ENCODE results near the gene ELOVL4.

Gene ELOVL4

DNA sequence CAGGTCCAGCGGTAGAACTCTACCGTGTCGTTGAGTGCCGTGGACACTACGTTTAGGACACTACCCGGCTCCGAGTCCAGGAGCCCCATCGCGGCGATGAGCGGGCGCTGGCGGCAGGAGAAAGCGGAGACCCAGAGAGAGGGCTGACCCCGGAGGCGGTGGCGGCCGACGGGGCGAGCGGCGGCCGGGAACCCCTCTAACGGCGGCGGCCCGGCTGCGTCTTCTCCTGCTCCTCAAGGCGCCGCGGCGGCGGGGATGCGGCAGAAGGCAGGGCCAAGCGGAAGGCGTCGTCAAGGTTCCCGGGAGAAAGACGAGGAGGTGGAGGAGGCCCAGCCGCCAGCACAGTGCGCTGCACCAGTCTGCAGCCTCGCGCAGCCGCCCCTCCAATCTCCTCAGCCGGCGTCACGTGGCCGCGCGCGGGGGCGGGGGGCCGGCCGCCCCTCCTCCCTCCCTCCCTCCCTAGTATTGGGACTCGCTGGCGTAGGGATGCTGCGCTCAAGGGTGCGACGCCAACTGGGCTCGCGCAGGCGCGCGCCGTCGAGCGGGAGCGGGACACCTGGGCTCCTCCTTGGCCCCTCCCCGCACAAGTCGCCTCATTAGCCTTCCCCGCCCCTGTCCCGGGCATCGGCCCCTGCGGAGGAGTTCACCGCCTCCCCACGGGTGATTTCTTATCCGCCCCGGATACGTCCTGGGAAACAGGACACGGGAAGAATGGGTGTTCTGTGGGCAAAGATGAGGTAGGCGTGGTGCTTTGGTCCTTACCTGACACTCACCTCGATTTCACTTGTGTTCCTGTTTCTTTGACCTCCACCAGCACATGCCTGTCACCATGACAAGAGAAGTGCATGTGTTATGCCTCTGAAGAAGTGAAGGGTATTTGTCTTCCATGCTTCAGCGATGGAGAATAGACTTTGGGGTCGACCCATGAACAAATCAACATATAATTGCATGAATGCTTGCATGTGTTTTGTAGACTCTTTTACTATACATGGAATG, at the start of gene ELOVL4:
Gene ELOVL4, minus strand, starts transcription at position 363 of the 996 bp plus-strand sequence. Its CDS starts 274 bp downstream, at position 89.
- DNase-seq (ENCODE audit: low spot score), result peak; percentile 68

DNA sequence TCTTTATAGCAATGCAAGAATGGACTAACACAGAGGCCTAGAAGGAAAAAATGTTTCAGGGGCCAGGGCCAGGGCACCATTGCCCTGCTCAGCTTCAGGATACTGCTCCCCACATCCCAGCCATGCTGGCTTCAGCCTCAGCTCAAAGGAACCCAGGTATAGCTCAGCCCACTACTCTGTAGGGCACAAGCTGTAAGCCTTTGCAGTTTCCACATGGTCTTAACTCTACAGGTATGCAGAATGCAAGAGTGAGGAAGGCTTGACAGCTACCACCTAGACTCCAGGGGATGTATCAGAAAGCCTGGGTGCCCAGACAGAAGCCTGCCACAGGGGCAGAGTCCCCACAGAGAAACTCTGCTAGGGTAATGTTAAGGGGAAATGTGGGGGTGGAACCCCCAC, 46.6 kb upstream of the ELOVL4 start:
- no peak for DNase-seq (ENCODE audit: low spot score)

DNA sequence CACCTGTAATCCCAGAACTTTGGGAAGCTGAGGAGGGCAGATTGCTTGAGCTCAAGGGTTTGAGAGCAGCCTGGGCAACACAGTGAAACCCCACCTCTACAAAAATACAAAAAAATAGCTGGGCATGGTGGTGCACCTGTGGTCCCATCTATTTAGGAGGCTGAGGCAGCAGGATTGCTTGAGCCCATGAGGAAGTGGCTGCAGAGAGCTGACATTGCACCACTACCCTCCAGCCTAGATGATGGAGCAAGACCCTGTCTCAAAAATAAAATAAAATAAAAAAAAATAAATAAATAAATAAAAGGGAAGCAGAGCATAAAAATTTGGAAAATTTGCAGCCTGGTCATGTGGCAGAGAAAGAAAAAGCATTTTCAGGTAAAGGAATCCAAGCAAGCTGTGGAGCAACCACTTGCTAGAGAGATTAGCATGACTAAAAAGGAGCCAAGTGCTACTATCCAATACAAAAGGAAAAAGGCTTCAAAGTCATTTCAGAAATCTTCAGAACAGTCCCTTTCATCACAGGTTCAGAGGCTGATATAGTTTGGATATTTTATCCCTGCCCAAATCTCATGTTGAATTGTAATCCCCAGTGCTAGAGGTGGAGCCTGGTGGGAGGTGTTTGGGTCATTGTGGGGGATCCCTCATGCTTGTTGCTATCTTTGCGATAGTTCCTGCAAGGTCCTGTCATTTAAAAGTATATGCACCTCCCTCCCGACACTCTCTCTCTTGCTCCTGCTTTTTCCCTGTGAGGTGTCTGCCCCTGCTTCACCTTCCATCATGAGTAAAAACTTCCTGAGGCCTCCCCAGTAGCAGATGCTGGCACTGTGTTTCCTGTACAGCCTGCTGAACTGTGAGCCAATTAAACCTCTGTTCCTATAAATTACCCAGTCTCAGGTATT, 45.9 kb upstream of the ELOVL4 start:
- DNase-seq (ENCODE audit: low spot score), result no peak

DNA sequence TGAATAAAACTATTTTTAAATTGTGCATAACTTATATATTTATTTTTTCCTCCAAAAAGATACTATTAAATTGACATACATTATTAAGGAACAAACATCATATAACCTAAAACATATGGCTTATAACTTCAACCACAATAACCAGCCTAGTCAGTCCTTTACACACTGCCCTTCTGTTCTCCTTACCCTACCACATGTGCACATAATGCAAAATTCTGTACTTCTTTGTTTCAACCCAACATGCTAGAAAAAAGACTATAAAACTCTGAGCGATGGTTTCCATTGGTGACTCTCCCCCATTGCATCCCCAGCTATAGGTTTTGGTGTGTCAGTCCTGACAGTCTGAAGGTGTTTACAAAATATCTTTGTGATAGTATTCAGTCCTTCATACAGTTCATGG, 42.3 kb upstream of the ELOVL4 start:
- DNase-seq (ENCODE audit: low spot score), result no peak

DNA sequence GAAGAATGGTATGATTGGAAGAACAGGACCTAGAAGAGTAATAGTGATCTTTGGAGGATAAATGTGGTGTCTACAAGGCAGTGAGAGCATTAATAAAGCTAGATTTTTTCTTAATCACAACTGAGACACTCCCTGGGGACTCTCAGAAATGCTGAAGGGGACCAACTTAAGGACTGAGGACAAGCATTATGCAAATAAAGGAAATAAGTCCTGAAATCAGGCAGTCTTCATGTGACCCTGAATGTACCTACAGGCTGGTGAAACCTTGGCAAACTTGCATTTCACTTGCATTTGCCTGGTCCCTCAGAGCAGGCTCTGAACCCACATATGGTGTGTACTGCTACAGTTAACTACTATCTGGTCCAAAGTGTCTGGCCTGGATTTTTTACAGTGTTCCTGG, 37.8 kb upstream of the ELOVL4 start:
- DNase-seq (ENCODE audit: low spot score), result no peak

DNA sequence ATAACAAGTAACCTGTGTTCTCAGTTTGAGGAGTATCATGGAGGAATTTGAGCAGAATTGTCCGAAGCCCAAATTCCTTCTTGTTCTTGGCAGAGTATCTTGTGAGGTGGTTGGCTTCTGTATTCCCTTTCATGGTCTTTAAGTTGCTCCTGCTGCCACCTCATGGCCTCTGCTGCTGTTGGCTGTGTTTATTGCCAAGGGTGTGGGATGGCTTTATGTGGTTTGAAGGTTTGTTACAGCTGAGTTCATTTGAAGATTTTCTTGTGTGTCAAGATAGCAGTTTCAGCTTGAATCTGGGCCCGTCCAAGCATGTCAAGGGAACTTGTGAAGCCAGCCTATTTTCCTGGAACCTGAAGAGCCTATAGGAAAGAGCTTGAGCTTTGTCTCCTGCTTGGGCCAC, 36.9 kb upstream of the ELOVL4 start:
- DNase-seq (ENCODE audit: low spot score), result peak; percentile 15

DNA sequence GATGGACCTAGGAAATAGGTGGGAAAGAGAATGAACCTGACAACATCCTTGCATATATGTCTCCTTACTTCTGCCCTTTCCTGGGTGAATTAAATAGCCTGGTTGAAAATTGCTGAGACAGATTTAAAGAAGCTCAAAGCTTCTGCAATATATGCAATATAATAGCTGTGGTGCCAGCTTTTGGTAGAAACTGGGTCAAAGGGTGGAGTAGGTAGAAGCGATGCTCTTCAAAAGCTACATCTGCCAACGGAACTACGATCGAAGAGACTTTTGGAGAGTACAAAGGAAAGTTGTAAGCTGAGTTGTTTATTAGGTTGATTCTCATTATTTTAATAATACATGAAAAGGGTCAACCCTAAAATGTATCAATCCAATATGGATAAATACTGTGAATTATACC, 34.3 kb upstream of the ELOVL4 start:
- no peak for DNase-seq (ENCODE audit: low spot score)

DNA sequence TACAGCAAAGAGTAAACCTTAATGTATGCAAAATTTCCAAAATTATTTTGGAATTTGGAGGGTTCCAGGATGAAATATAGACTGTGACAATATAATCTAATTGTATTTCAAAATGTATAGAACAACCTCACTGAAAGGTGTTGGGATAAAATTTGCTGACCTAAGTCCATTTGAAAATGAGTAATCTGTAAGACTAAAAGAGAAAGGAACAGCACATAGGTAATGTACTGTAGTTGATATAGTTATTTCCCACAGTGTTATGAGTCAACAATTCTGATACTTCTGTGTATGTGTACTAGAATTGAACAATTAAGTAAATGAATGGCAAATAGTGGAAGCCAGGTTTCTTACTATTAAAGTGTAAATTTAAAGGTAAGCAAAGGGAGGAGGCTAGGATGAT, 23.8 kb upstream of the ELOVL4 start:
- no peak for DNase-seq (ENCODE audit: low spot score)

DNA sequence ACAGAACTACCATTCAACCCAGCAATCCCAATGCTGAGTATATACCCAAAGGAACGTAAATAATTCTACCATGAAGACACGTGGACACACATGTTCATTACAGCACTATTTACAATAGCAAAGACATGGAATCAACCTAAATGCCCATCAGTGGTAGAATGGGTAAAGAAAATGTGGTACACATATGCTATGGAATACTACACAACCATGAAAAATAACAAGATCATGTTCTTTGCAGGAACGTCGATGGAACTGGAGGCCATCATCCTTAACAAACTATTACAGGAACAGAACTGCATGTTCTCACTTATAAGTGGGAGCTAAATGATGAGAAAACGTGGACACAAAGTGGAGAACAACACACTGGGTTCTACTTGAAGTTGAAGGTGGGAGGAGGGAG, 22.4 kb upstream of the ELOVL4 start:
- DNase-seq (ENCODE audit: low spot score), result no peak

DNA sequence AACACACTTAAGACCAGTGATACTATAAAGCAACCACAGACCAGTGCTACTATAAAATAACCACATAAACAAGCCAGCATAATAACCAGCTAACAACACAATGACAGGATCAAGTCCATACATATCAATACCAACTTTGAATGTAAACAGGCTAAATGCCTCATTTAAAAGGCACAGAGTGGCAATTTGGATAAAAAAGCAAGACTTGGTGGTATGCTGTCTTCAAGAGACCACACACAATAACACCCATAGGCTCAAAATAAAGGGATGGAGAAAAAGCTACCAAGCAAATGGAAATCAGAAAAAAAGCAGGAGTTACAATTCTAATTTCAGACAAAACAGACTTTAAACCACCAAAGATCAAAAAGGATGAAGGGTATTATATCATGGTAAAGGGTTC, 19.8 kb upstream of the ELOVL4 start:
- DNase-seq (ENCODE audit: low spot score), result no peak

DNA sequence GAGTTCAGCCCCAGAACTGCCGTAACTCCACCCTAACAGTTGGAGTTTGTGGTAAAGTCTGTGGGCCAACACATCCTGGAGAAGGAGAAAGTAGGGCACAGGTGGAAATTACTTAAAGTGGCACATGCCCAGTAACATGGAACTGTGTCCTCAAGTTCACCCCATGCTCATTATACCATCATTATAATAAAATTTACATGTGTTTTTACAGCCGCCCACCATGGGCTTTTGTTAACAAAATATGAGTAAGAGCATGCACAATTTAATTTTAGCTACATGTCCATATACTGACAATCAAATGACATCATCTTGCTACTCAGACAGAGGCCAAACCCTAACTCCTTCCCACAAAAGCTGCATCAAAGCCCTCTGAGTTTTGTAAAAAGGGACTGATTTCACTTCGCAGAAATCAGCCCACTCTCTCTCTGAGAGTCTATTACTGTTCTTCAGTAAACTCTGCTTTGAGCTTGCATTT, 17.3 kb upstream of the ELOVL4 start:
- peak; percentile 29 for DNase-seq (ENCODE audit: low spot score)

DNA sequence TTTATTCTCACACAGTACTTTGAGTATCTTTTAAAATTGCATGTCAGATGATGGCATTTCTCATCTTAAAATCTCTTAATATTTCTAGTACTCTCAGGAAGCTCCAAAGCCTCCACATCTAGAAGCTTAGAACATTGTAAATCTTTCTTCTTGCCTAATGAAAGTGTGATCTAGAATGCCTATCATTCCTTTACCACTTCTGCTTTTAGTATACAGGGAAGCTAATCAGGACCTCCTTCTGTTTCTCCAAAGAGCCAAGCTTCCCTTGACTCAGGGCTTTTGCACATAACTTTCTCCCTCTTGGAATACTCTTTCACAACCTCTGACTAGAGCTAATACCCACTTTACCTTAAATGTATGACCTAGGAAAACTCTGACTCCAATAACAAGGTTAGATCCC, 7.5 kb upstream of the ELOVL4 start:
- DNase-seq (ENCODE audit: low spot score), result no peak

DNA sequence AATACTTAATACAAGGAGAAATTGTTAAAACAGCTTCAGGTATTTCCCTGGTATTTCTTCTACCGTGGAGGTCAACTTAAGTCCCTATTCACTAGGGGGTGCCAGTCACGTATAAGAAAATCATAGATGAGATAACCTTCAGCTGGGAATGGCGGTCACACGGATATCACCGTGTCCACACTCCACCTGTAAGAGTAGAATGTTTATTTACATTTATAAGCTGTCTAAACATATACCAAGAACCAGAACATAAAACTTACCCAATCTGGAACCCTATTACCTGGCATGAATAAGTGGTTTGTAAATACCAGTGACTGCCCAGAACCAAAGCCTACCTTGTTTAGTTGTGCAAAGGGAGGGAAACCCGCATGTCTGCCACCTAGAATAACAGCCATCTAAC, 1.9 kb upstream of the ELOVL4 start:
- peak; percentile 76 for DNase-seq (ENCODE audit: low spot score)

DNA sequence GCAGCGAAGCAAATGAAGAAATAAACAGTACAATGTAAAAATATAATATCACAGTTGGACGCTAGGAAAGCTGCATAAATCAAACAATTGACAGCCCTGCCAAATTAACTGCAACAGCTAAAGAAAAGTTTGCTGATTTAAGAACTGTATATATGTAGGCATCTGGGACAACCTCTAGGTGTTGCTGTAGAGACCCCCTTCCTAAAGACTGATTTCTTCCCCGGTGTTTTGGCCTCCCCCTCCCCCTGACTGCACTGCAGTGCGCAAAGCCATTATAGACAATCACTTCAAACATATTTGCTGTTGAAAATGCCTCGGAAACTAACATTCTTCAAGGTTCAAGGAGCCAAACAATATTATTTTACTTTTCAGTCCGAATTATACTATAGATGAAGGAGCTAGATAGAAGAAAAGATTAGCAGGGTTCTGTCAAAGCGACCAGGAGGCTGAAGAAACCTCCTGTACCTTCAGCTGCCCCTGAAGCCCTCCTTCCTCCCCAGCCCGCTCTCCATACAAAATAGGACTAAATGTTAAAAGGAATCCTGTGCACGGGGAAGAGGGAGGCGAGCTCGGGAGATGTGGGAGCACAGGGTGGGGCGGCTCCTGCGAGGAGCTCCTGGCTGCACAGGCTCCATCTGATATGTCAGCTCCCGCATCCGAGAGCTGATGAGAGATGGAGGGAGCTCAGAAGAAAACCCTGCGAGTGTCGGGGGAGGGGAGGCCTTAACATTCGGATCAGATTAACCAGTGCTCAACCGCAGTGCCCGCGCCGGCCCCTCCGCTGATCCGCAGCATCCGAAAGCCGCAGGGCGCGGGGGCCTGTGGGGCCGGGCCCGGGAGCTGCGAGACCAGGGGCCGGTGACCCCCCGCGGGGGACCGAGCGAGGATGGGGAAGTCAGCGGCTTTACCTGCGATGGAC, 822 bp downstream of the ELOVL4 start:
- peak; percentile 29 for DNase-seq (ENCODE audit: low spot score)

DNA sequence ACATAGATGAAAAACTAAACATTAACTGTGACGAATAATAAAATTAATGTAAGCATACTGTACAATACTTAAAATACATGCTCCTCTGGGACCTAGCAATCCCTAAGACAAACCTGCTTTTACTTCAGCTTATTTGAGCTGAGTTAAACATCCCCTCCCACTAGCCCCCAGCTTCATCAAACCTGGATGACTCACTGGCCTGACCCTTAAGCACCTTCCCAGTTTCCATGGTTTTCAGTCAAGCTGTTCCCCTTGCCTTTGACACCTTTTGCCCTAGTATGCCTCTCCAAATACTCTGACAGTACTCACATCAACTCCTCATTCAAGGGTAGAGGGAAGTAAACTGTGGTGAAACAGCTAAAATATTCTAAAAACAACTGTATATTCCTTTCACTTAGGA, 4.2 kb downstream of the ELOVL4 start:
- no peak for DNase-seq (ENCODE audit: low spot score)

DNA sequence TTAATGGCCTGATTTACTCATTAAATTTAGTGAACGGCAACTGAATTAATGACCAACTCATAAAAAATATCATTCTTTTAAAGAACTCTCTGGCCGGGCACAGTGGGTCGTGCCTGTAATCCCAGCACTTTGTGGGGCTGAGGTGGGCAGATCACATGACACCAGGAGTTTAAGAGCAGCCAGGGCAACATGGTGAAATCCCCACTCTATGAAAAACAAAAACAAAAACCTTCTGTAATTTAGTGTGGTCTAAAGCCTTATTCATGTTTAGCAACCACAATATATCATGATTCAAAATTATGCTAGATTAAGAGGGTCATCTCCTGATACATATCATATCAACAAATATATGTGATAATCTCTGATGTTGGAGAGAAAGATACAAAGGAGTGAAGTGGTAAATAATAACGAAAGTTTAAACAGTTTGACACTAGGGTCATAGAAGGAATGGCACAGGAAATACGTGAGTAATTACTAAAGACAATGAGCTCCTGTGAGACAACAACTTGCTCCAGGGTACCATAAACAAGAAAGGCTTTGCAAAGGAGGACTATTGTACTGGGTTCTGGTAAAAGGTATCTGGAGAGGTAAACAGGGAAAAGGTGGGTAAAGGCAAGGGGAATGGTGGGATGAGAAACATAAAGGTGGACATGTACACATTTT, 5.7 kb downstream of the ELOVL4 start:
- no peak for DNase-seq (ENCODE audit: low spot score)

DNA sequence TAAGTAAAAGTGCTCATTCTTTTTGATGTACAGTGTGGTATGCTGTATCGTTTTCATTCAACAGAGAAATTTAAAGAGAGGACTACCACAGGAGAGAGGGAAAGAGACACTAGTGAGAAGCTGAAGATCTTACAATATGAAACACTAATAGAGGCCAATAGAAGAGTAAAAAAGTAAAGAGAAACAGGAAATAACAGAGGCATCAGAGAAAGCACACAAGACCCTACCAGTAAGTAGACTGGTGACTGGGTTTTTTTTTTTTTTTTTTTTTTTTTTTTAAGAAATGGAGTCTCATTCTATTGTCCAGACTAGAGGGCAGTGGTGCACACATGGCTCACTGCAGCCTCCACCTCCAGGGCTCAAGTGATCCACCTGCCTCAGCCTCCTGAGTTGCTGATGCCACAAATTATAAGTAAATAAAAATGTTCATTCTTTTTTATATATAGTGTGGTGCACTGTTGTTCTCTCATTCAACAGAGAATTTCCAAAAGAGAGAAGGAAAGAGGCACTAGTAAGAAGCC, 18.8 kb downstream of the ELOVL4 start:
- DNase-seq (ENCODE audit: low spot score), result no peak

DNA sequence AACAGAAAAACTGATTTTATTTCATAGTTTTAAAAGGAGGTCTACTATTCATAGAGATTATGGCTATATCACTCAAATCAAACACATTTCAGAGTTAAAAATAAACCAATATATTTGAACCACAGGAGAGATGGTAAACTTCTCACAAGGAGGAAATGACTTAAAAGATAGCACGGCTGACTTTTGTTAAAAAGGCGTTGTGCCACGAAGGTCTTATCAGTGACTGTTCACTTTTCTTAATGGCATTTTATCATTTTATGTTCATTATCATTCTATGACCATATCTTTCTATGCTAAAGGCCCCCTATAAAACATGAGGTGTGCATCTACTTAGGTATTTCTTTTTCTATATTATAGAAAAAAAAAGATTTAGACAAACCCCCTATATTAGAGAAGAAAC, 19.6 kb downstream of the ELOVL4 start:
- no peak for DNase-seq (ENCODE audit: low spot score)

DNA sequence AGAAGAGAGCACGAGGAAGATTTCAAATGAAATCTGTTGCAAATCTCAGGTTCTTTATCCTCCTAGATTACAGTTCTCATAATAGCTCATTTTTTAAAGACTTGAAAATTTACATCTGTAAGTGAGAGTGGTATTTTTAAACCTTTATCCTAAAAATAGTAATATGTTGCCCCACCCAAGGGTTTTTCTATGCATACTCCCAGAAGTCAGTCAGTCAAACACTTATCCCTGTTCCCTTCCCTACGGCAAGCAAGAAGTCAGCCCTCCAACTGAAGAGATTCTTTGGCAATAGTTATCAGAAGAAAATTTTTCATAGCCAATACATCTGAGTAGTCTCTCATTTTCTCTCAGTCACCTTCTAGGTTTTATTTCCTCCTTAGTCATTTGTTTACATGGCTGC, 24.1 kb downstream of the ELOVL4 start:
- no peak for DNase-seq (ENCODE audit: low spot score)

DNA sequence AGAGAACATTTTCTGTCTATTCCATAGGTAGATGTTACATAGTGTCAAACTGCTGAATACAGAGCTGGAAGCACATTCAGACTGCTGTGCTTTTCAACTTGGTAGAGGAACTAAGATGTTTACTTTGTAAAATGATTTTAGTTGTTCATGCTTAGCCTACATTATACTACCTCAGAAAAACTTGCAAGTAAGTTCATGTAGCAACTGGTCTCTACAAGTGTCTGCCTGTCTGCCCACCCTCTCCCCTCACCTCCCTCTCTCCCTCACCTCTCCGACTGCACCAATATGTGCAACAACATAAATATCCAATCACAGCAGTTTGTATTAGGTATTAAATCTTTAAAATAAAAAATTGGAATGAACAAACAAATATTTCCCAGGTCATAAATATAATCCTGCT, 25.3 kb downstream of the ELOVL4 start:
- no peak for DNase-seq (ENCODE audit: low spot score)

DNA sequence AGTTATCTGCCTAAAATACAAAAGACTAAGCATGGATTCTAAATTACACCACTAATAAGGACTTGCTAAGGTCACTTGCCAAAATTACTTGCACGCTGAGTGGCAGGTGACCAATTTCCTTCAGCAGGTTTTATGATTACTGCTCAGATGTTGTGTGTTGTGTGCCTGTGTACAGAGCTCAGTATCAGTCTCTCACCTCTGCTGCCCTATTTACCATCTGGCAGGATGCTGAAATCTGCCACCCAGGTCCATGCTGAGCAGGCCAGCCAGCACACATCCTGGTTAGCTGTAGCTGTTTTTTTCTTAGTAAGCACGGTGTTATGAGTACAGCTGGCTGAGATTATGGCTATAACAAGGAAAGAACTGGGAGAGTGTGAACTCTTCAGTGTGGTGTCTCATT, 34.0 kb downstream of the ELOVL4 start:
- no peak for DNase-seq (ENCODE audit: low spot score)
